ENCODE measurements around the gene DEDD.

DNA sequence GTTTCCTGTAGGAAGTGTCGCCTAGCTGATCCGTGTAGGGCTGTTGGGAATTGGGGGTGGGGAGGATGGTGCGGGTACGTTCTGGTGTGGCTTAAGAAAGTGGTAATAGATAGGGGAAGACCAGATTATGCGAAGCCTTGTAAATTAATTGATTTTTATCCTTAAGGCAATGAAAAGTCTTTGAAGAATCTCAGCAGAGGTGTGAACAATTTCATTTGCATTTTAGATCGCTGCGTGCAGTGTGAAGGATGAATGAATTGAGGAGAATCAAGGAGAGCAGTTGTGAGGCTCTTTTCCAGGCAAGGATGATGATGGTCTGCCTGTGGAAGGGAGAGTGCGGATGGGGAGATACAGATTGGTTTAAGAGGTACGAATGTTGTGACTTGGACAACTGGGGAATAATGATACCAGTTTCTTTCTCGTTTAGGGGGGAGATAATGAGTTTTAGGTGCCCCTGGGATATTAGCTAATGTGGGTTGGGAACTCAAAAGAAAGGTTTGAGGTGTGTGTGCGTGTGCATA is 813 bp upstream of the DEDD start:
- no peak; the same call in 1 of the 2 replicates for TF ChIP-seq CTCF (conservative IDR thresholded peaks at IDR 0.05)
- no peak for TF ChIP-seq EZH2 (IDR thresholded peaks at IDR 0.05; ENCODE audit: low read depth)

Data from PC-9 (cell line).